Transverse colon (tissue), 4 donors: ENCODE results near the gene RNU6-9. TPM values are rescaled to one million over a fixed set of nuclear protein-coding genes. Genes with fewer than 3 reads are reported as not detected.

Experiments
- DNase-seq: peaks from one replicate; pipeline ENCODE4 v3.0.0-alpha.2; 2019
- H3K27ac ChIP-seq, 4 donors: fragments of 200-600 bp; sonication (generic); 2 replicates each; pipeline ENCODE4 v1.5.1; 2016 to 2018; ENCODE audit warnings: inconsistent platforms in 4 of 4
- H3K27me3 ChIP-seq: fragments of 200-600 bp; sonication (generic); 2 replicates; pipeline ENCODE4 v1.5.1; 2017; ENCODE audit warnings: inconsistent platforms
- H3K36me3 ChIP-seq, 4 donors: fragments of 200-600 bp; sonication (generic); 2 replicates each; pipeline ENCODE4 v1.5.1; 2017 to 2019; ENCODE audit warnings: inconsistent platforms in 4 of 4
- H3K4me1 ChIP-seq, 4 donors: fragments of 200-600 bp; sonication (generic); 2 replicates each; pipeline ENCODE4 v1.5.1; 2017 to 2020; ENCODE audit warnings: inconsistent platforms in 4 of 4
- H3K4me3 ChIP-seq, 4 donors: fragments of 200-600 bp; sonication (generic); 1 replicate in 1 of 4; 2 replicates in 3 of 4; pipeline versions ENCODE4 v1.5.1 to v1.6.1; 2017 to 2019; ENCODE audit warnings: inconsistent platforms in 4 of 4
- H3K9me3 ChIP-seq, 2 donors: fragments of 200-600 bp; sonication (generic); 2 replicates each; pipeline ENCODE4 v1.5.1; 2017 to 2019; ENCODE audit warnings: inconsistent platforms in 2 of 2
- EP300 ChIP-seq: sonication (generic); formaldehyde crosslinking; IDR thresholded peaks from one replicate; pipeline ENCODE4 v1.6.1; 2017; ENCODE audit warnings: antibody characterized with exemption, low read depth
- POLR2A ChIP-seq: fragments of 450-650 bp; IDR thresholded peaks from one replicate; pipeline ENCODE4 v1.6.1; 2016; ENCODE audit warnings: antibody characterized with exemption, mild to moderate bottlenecking, moderate library complexity
- POLR2AphosphoS5 ChIP-seq, 3 donors: sonication (generic); formaldehyde crosslinking; IDR thresholded peaks; one replicate each; pipeline ENCODE4 v1.6.1; 2016; ENCODE audit warnings: antibody characterized with exemption in 3 of 3
- WGBS, 2 donors: methylation state at CpG; one replicate each; pipeline ENCODE4 v1.1.5; 2018; ENCODE audit warnings: low coverage in 1 of 2; 5-methylcytosine and 5-hydroxymethylcytosine counted together
- in situ Hi-C, 4 donors: fragments of 200-750 bp; cut with MboI; loops; one replicate each; pipeline versions ENCODE4 v1.15.0 to v1.15.1; 2017; ENCODE audit warnings: low sequenced_read_pairs in 3 of 4, low pct_ligation_motif_present in 1 of 4, low pct_unique_long_range_greater_than_20kb in 1 of 4
- intact Hi-C: fragments of 100-400 bp; cut with DNase I; formaldehyde crosslinking; loops from one replicate; pipeline ENCODE4 v1.15.1; 2023; ENCODE audit warnings: low total_unique reads
- total RNA-seq, 4 donors: library from RNA; depleted of rRNA; stranded (reverse); fragments of >200 nt; gene quantifications; one replicate each; pipeline ENCODE4 v1.1.0, GENCODE V29; 2016
- TF ChIP-seq, protein P1 (sequence below), 5 experiments: fragments of 200-600 bp in 3 of 5; fragments of 450-650 bp in 2 of 5; sonication (generic) in 3 of 5; IDR thresholded peaks; 1 replicate in 2 of 5; 2 replicates in 3 of 5; pipeline ENCODE4 v1.5.1; 2016 to 2017; ENCODE audit warnings: antibody characterized with exemption in 5 of 5, inconsistent platforms in 3 of 5, mild to moderate bottlenecking in 2 of 5, moderate library complexity in 1 of 5

The RNU6-9 gene
- total RNA-seq, 4 donors from 2014 or later: not detected

DNA sequence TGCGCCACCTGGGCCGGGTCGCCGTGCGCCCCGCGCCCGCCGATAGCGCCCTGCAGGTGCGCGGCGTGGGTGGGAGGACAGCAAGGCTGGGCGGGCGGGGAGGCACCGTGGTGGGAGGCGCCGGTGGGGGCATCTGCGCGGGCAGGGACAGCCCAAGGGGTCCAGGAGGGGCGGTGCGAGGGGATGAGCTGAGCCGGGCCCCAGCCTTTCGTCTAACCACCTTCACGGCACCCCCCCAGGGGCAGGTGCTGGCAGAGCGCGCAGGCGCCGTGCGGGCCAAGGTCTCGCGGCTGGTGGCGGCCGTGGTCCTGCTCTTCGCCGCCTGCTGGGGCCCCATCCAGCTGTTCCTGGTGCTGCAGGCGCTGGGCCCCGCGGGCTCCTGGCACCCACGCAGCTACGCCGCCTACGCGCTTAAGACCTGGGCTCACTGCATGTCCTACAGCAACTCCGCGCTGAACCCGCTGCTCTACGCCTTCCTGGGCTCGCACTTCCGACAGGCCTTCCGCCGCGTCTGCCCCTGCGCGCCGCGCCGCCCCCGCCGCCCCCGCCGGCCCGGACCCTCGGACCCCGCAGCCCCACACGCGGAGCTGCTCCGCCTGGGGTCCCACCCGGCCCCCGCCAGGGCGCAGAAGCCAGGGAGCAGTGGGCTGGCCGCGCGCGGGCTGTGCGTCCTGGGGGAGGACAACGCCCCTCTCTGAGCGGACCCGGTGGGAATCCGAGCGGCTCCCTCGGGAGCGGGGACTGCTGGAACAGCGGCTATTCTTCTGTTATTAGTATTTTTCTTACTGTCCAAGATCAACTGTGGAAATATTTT is 27.0 kb downstream of the RNU6-9 start:
- TF ChIP-seq POLR2AphosphoS5 (IDR thresholded peaks at IDR 0.05): no peak
- TF ChIP-seq, protein P1, sequence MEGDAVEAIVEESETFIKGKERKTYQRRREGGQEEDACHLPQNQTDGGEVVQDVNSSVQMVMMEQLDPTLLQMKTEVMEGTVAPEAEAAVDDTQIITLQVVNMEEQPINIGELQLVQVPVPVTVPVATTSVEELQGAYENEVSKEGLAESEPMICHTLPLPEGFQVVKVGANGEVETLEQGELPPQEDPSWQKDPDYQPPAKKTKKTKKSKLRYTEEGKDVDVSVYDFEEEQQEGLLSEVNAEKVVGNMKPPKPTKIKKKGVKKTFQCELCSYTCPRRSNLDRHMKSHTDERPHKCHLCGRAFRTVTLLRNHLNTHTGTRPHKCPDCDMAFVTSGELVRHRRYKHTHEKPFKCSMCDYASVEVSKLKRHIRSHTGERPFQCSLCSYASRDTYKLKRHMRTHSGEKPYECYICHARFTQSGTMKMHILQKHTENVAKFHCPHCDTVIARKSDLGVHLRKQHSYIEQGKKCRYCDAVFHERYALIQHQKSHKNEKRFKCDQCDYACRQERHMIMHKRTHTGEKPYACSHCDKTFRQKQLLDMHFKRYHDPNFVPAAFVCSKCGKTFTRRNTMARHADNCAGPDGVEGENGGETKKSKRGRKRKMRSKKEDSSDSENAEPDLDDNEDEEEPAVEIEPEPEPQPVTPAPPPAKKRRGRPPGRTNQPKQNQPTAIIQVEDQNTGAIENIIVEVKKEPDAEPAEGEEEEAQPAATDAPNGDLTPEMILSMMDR (IDR thresholded peaks at IDR 0.05): no peak
- TF ChIP-seq EP300: no peak
- TF ChIP-seq POLR2A: no peak
- Histone ChIP-seq H3K4me3 (peak overlapping the region in 2 of 4 donors; percentile 26 to 30), H3K27me3 (peaks cover 55% of the 10 kb centered on the region), H3K36me3 (no peaks in the 10 kb centered on the region), H3K27ac (no peak overlapping the region), H3K4me1 (peaks cover 13 to 56% (median 45%) of the 10 kb centered on the region in 4 donors), H3K9me3 (no peaks in the 10 kb centered on the region)
- intact Hi-C loops (loop anchor here (10.0 kb wide), 1 partner anchor 185 kb away; the partner anchor contains the start of gene GPX4), in situ Hi-C loops (loop anchor here (5.0 to 10.0 kb wide), 5 partner anchors 62 to 155 kb away; partner anchors contain the start of genes WDR18 (in 4 of the 4), CFD (in 3 of the 4) and ELANE (in 1 of the 4))
- 1 to 10% methylated on average over 2 to 53 of the region's 84 CpGs for WGBS, 2 donors
- no peak for DNase-seq

DNA sequence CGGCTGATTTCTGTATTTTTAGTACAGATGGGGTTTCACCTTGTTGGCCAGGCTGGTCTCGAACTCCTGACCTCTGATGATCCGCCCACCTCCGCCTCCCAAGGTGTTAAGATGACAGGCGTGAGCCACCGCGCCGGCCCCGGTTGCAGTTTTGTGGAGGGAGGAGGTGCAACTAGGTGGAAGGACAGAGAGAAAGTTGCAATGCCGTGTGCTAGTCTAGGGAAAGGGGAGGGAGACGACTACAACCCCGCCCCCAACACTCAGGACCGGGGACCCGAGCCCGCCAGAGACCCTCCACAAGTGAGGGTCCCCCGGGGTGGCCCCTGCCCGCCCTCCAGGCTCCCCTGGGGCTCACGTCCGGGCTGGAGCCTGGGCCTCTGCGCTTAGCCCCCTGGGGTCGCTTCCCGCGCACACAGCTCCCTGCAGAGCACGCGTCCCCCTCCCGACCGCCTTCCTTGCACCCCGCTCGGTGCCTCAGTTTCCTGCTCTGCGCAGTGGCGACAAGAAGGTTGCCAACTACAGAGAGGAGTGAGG is 31.3 kb downstream of the RNU6-9 start:
- intact Hi-C loops: loop anchor here (10.0 kb wide), 1 partner anchor 180 kb away; the partner anchor contains the start of gene GPX4

DNA sequence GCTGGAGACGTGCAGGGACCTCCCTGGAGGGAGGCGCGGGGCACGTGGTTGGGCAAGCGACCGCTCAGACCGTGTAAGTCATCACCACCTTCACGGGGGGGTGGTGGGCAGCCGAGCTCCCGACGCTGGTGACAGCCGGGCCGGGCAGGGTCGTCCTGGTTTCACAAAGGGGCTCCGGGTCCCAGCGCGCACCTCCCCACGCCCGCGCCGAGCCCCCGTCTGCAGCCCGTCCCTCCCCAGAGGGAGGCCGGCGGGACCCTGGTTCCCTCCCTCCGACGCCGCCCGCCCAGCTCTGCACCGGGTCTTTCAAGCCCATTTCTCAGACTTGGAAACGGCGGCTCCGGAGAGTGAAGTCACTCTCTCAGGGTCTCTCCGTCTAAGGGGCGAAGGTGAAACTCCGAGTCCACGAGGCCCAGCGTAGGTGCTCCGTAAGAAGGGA is 31.8 kb downstream of the RNU6-9 start:
- intact Hi-C loops: loop anchor here (10.0 kb wide), 1 partner anchor 180 kb away; the partner anchor contains the start of gene GPX4
- H3K4me3 ChIP-seq: peak overlapping the region; percentile 85 to 99 (median 88)
- H3K9me3 ChIP-seq: no peaks in the 10 kb centered on the region
- H3K27ac ChIP-seq: peak overlapping the region; percentile 89 to 92 (median 91)
- no peaks in the 10 kb centered on the region for H3K36me3 ChIP-seq
- peaks cover 14% of the 10 kb centered on the region for H3K27me3 ChIP-seq
- peak; percentile 63 for DNase-seq
- H3K4me1 ChIP-seq: peaks cover 0 to 36% (median 29%) of the 10 kb centered on the region in 4 donors
- TF ChIP-seq EP300 (no peak), POLR2AphosphoS5 (IDR thresholded peaks at IDR 0.05) (no peak), POLR2A (no peak)
- TF ChIP-seq, protein P1 (IDR thresholded peaks at IDR 0.05): no peak
- WGBS, 2 donors: 0 to 1% methylated on average over 8 to 14 of the region's 39 CpGs
- in situ Hi-C loops: loop anchor here in 3 of 4 donors (10.0 kb wide), 3 partner anchors 60 to 160 kb away; partner anchors contain the start of genes CFD (in 1 of the 3), ELANE (in 1 of the 3) and WDR18 (in 1 of the 3)

More for the DNA sequence above, 31.3 kb downstream of the RNU6-9 start:
- H3K4me3 ChIP-seq: peak overlapping the region; percentile 85 to 99 (median 88)
- H3K36me3 ChIP-seq: no peaks in the 10 kb centered on the region
- H3K27me3 ChIP-seq: peaks cover 19% of the 10 kb centered on the region
- no peak for DNase-seq
- no peaks in the 10 kb centered on the region for H3K9me3 ChIP-seq
- TF ChIP-seq POLR2AphosphoS5 (IDR thresholded peaks at IDR 0.05): no peak
- no peak for TF ChIP-seq POLR2A
- TF ChIP-seq EP300: no peak
- TF ChIP-seq, protein P1 (IDR thresholded peaks at IDR 0.05): no peak
- WGBS, 2 donors: 12% methylated on average over 15 of the region's 31 CpGs; no CpG with 5 or more reads in 1 of the 2 donors
- in situ Hi-C loops: loop anchor here (5.0 to 10.0 kb wide), 5 partner anchors 58 to 160 kb away; partner anchors contain the start of genes WDR18 (in 4 of the 4), CFD (in 3 of the 4) and ELANE (in 1 of the 4)
- peak overlapping the region; percentile 89 to 92 (median 91) for H3K27ac ChIP-seq
- peaks cover 0 to 41% (median 34%) of the 10 kb centered on the region in 4 donors for H3K4me1 ChIP-seq
